Left renal cortex interstitium (tissue), 4 donors: ENCODE measurements around the gene GABRR3. TPM values are rescaled to one million over a fixed set of nuclear protein-coding genes. Genes with fewer than 3 reads are reported as not detected.

ENCODE experiments used
- DNase-seq, 4 donors: peaks; one replicate each; pipeline ENCODE4 v3.0.0-alpha.2; 2013; ENCODE audit warnings: low read depth in 4 of 4, low spot score in 2 of 4, missing footprints in 1 of 4
- polyA plus RNA-seq, 4 donors: library from polyadenylated mRNA; unstranded; fragments of 120-200 nt; gene quantifications; one replicate each; pipeline ENCODE4 v1.2.1, GENCODE V29; 2013; ENCODE audit not compliant: insufficient read length in 4 of 4

The GABRR3 gene
- under 1 TPM in 1 of 4 donors, not detected in 3; 0.11 TPM for polyA plus RNA-seq

GRCh38 chr3:98035208-98035607, at the start of gene GABRR3:
Gene GABRR3, minus strand, starts transcription at chr3:98035315. Its CDS starts 328 bp downstream, at chr3:98034987.
- no peak for DNase-seq

GRCh38 chr3:98073486-98073885, 38.4 kb upstream of the GABRR3 start:
- DNase-seq = no peak

- DNase-seq = no peak
Observed at GRCh38 chr3:98070840-98071239, 35.7 kb upstream of the GABRR3 start.

GRCh38 chr3:98068824-98069223, 33.7 kb upstream of the GABRR3 start:
- DNase-seq = no peak

- DNase-seq = no peak
Observed at GRCh38 chr3:98058244-98058960, 23.3 kb upstream of the GABRR3 start.

- DNase-seq = no peak
Observed at GRCh38 chr3:98057631-98058030, 22.5 kb upstream of the GABRR3 start.

- no peak for DNase-seq
Observed at GRCh38 chr3:98056035-98056434, 20.9 kb upstream of the GABRR3 start.

- DNase-seq = no peak
Observed at GRCh38 chr3:98049271-98049670, 14.2 kb upstream of the GABRR3 start.

- no peak for DNase-seq
Observed at GRCh38 chr3:98048586-98048985, 13.5 kb upstream of the GABRR3 start.

- DNase-seq = no peak
Observed at GRCh38 chr3:98041350-98041749, 6.2 kb upstream of the GABRR3 start.

GRCh38 chr3:98039322-98040024, 4.4 kb upstream of the GABRR3 start:
- peak; percentile 79 to 92 (median 80) for DNase-seq

GRCh38 chr3:98038876-98039275, 3.8 kb upstream of the GABRR3 start:
- DNase-seq = no peak

- no peak for DNase-seq
Observed at GRCh38 chr3:98038286-98038685, 3.2 kb upstream of the GABRR3 start.

- no peak for DNase-seq
Observed at GRCh38 chr3:98034486-98034885, 629 bp downstream of the GABRR3 start.

GRCh38 chr3:98034036-98034435, 1.1 kb downstream of the GABRR3 start:
- DNase-seq = no peak

- DNase-seq = no peak
Observed at GRCh38 chr3:98032904-98033303, 2.2 kb downstream of the GABRR3 start.

- DNase-seq = no peak
Observed at GRCh38 chr3:98032265-98032664, 2.9 kb downstream of the GABRR3 start.

GRCh38 chr3:98029083-98029482, 6.0 kb downstream of the GABRR3 start:
- no peak for DNase-seq

- no peak for DNase-seq
Observed at GRCh38 chr3:98027085-98027446, 8.0 kb downstream of the GABRR3 start.

- no peak for DNase-seq
Observed at GRCh38 chr3:98026425-98027084, 8.6 kb downstream of the GABRR3 start.

GRCh38 chr3:98025392-98025945, 9.6 kb downstream of the GABRR3 start:
- DNase-seq = no peak
